WTC11 (cell line): Measurements from ENCODE around the gene ABCA13. TPM values are rescaled to one million over a fixed set of nuclear protein-coding genes. Genes with fewer than 3 reads are reported as not detected.

Experiments used
- ATAC-seq: fragments of 200-7000 bp; cut with Tn5 transposase; 2 replicates; pipeline ENCODE4 v1.10.0; 2021; ENCODE audit warnings: mild to moderate bottlenecking, moderate library complexity
- CTCF ChIA-PET: fragments of 300-600 bp; sonication (Branson Sonifier 250); formaldehyde crosslinking; loops from one replicate; lab custom pipeline; 2021; ENCODE audit warnings: antibody characterized with exemption; lab: Charles Lee
- POLR2A ChIA-PET: fragments of 350-600 bp; sonication (Branson Sonifier 250); formaldehyde crosslinking; loops from one replicate; lab custom pipeline; 2021; ENCODE audit warnings: antibody characterized with exemption; lab: Charles Lee
- DNase-seq: peaks from one replicate; pipeline ENCODE4 v3.0.0; 2021; ENCODE audit warnings: low spot score
- H3K27ac Mint-ChIP-seq: 2 replicates; pipeline ENCODE4 v1.8.0; 2021; ENCODE audit warnings: mixed read lengths
- H3K27me3 Mint-ChIP-seq: 2 replicates; pipeline ENCODE4 v1.8.0; 2021; ENCODE audit warnings: low read depth, mild to moderate bottlenecking, moderate library complexity, mixed read lengths
- H3K36me3 Mint-ChIP-seq: 2 replicates; pipeline ENCODE4 v1.8.0; 2021; ENCODE audit warnings: mixed read lengths
- H3K4me1 Mint-ChIP-seq: 2 replicates; pipeline ENCODE4 v1.8.0; 2022; ENCODE audit warnings: mixed read lengths
- H3K4me3 Mint-ChIP-seq: 2 replicates; pipeline ENCODE4 v1.8.0; 2021; ENCODE audit warnings: mild to moderate bottlenecking, moderate library complexity, mixed read lengths
- H3K9me3 Mint-ChIP-seq: 2 replicates; pipeline ENCODE4 v1.8.0; 2021; ENCODE audit warnings: mixed read lengths
- ATF1 ChIP-seq: sonication (generic); formaldehyde crosslinking; IDR thresholded peaks from 2 replicates; pipeline ENCODE4 v1.8.1; 2023; ENCODE audit warnings: mild to moderate bottlenecking, moderate library complexity, missing genetic modification reagents
- ATF6 ChIP-seq: sonication (generic); formaldehyde crosslinking; IDR thresholded peaks from 2 replicates; pipeline ENCODE4 v1.8.1; 2023; ENCODE audit warnings: mild to moderate bottlenecking, missing genetic modification reagents
- CTCF ChIP-seq: fragments of 200-600 bp; IDR thresholded peaks from 2 replicates; pipeline ENCODE4 v1.8.0; 2022; ENCODE audit warnings: antibody characterized with exemption
- ELF4 ChIP-seq: sonication (generic); formaldehyde crosslinking; IDR thresholded peaks from 2 replicates; pipeline ENCODE4 v1.8.1; 2022; ENCODE audit warnings: low read depth, mild to moderate bottlenecking, moderate library complexity, missing genetic modification reagents
- FOXJ3 ChIP-seq: sonication (generic); formaldehyde crosslinking; IDR thresholded peaks from 2 replicates; pipeline ENCODE4 v1.9.0; 2021; ENCODE audit warnings: missing genetic modification reagents, mild to moderate bottlenecking, borderline replicate concordance
- FOXK1 ChIP-seq: sonication (generic); formaldehyde crosslinking; IDR thresholded peaks from 2 replicates; pipeline ENCODE4 v1.8.0; 2022; ENCODE audit warnings: mild to moderate bottlenecking, moderate library complexity, missing genetic modification reagents
- GTF2I ChIP-seq: fragments of 250-450 bp; sonication (Bioruptor Pico); conservative IDR thresholded peaks from 2 replicates; pipeline ENCODE4 v1.4.0; 2021; ENCODE audit warnings: mild to moderate bottlenecking
- JAZF1 ChIP-seq: fragments of 250-450 bp; sonication (Bioruptor Pico); IDR thresholded peaks from 2 replicates; pipeline ENCODE4 v1.9.0; 2021; ENCODE audit warnings: moderate library complexity, mild to moderate bottlenecking, inconsistent platforms
- JUN ChIP-seq: sonication (generic); formaldehyde crosslinking; IDR thresholded peaks from 2 replicates; pipeline ENCODE4 v1.8.0; 2023; ENCODE audit warnings: mild to moderate bottlenecking, missing genetic modification reagents
- MYBL2 ChIP-seq: sonication (generic); formaldehyde crosslinking; IDR thresholded peaks from 2 replicates; pipeline ENCODE4 v1.8.1; 2023; ENCODE audit warnings: mild to moderate bottlenecking, moderate library complexity, missing genetic modification reagents
- NR1H2 ChIP-seq: sonication (generic); formaldehyde crosslinking; IDR thresholded peaks from 2 replicates; pipeline ENCODE4 v1.9.0; 2021; ENCODE audit warnings: mild to moderate bottlenecking, moderate library complexity, missing genetic modification reagents
- OVOL2 ChIP-seq: fragments of 250-450 bp; sonication (Bioruptor Pico); IDR thresholded peaks from 2 replicates; pipeline ENCODE4 v1.9.0; 2021; ENCODE audit warnings: mild to moderate bottlenecking, borderline replicate concordance
- RELA ChIP-seq: sonication (generic); formaldehyde crosslinking; IDR thresholded peaks from 2 replicates; pipeline ENCODE4 v1.8.1; 2022; ENCODE audit warnings: missing genetic modification reagents, mild to moderate bottlenecking, borderline replicate concordance
- SMAD4 ChIP-seq: sonication (generic); formaldehyde crosslinking; IDR thresholded peaks from 2 replicates; pipeline ENCODE4 v1.8.0; 2022; ENCODE audit warnings: mild to moderate bottlenecking, missing genetic modification reagents
- SP1 ChIP-seq: sonication (generic); formaldehyde crosslinking; conservative IDR thresholded peaks from 2 replicates; pipeline ENCODE4 v1.8.1; 2022; ENCODE audit warnings: missing genetic modification reagents
- TEAD4 ChIP-seq: sonication (generic); formaldehyde crosslinking; IDR thresholded peaks from 2 replicates; pipeline ENCODE4 v1.8.0; 2022; ENCODE audit warnings: mild to moderate bottlenecking, missing genetic modification reagents
- USF1 ChIP-seq: sonication (generic); formaldehyde crosslinking; IDR thresholded peaks from 2 replicates; pipeline ENCODE4 v1.8.0; 2022; ENCODE audit warnings: mild to moderate bottlenecking, missing genetic modification reagents
- ZNF138 ChIP-seq: sonication (generic); formaldehyde crosslinking; conservative IDR thresholded peaks from 2 replicates; pipeline ENCODE4 v1.8.1; 2022; ENCODE audit warnings: mild to moderate bottlenecking, moderate library complexity, missing genetic modification reagents
- total RNA-seq: library from RNA; stranded (reverse); gene quantifications from 3 replicates; pipeline ENCODE4 v1.2.3, GENCODE V29; 2021
- TF ChIP-seq, protein P1 (sequence below): sonication (generic); formaldehyde crosslinking; IDR thresholded peaks from 2 replicates; pipeline ENCODE4 v1.8.1; 2022; ENCODE audit warnings: low read depth, mild to moderate bottlenecking, moderate library complexity, missing genetic modification reagents, borderline replicate concordance
- TF ChIP-seq, protein P2 (sequence below): sonication (generic); formaldehyde crosslinking; IDR thresholded peaks from 2 replicates; pipeline ENCODE4 v1.8.0; 2023; ENCODE audit warnings: missing genetic modification reagents
- TF ChIP-seq, protein P3 (sequence below): sonication (generic); formaldehyde crosslinking; conservative IDR thresholded peaks from 2 replicates; pipeline ENCODE4 v1.8.1; 2022; ENCODE audit warnings: mild to moderate bottlenecking, missing genetic modification reagents
- TF ChIP-seq, protein P4 (sequence below): sonication (generic); formaldehyde crosslinking; IDR thresholded peaks from 2 replicates; pipeline ENCODE4 v1.8.1; 2022; ENCODE audit warnings: missing genetic modification reagents, borderline replicate concordance
- TF ChIP-seq, protein P5 (sequence below): fragments of 250-450 bp; sonication (Bioruptor Pico); IDR thresholded peaks from 2 replicates; pipeline ENCODE4 v2.1.2; 2022; ENCODE audit warnings: mild to moderate bottlenecking, moderate library complexity

Gene ABCA13
- total RNA-seq, 1 experiment from 2014 or later = 0.04 TPM

DNA sequence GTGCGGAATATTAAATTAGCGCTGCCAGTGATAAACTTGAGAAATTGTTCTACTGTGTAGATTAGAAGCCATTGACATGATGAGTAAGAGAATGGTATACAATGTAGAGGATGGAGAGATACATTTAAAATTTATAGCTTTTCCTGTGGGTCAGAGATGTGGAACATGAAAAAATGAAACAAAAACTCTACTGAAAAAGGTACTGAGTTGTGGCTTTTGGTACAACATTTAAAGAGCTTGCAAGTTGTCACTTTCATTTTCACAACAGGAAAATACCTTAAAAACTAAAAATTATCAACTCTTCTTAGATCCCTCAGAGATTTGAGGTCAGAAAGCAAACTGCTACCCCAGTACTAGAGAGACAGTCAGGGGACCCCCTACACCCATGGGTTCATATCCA is 404.3 kb downstream of the ABCA13 start:
- POLR2A ChIA-PET = no interaction called here
- ATAC-seq (no peak), DNase-seq (no peak)
- TF ChIP-seq USF1 (CRISPR knock-in tag) (no peak), SP1 (CRISPR knock-in tag) (no peak), ATF1 (no peak), JUN (CRISPR knock-in tag) (no peak), OVOL2 (no peak), JAZF1 (CRISPR knock-in tag) (no peak)
- Mint-ChIP-seq H3K4me1 (no peaks in the 10 kb centered on the region), H3K27me3 (no peaks in the 10 kb centered on the region), H3K9me3 (peaks cover 38% of the 10 kb centered on the region), H3K27ac (no peak overlapping the region), H3K36me3 (peaks cover 16% of the 10 kb centered on the region), H3K4me3 (no peak overlapping the region)
- CTCF ChIA-PET = no interaction called here

- H3K9me3 Mint-ChIP-seq = no peaks in the 10 kb centered on the region
These were observed 416.2 kb downstream of the ABCA13 start for GRCh38 chr7:48587475-48587874.

More at GRCh38 chr7:48587475-48587874, 416.2 kb downstream of the ABCA13 start:
- TF ChIP-seq, protein P1, sequence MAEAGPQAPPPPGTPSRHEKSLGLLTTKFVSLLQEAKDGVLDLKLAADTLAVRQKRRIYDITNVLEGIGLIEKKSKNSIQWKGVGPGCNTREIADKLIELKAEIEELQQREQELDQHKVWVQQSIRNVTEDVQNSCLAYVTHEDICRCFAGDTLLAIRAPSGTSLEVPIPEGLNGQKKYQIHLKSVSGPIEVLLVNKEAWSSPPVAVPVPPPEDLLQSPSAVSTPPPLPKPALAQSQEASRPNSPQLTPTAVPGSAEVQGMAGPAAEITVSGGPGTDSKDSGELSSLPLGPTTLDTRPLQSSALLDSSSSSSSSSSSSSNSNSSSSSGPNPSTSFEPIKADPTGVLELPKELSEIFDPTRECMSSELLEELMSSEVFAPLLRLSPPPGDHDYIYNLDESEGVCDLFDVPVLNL (CRISPR knock-in tag) = no peak
- TF ChIP-seq MYBL2 (CRISPR knock-in tag) = no peak
- TF ChIP-seq SMAD4 (CRISPR knock-in tag) = no peak
- TF ChIP-seq OVOL2 = no peak
- no peak for TF ChIP-seq CTCF
- TF ChIP-seq, protein P2, sequence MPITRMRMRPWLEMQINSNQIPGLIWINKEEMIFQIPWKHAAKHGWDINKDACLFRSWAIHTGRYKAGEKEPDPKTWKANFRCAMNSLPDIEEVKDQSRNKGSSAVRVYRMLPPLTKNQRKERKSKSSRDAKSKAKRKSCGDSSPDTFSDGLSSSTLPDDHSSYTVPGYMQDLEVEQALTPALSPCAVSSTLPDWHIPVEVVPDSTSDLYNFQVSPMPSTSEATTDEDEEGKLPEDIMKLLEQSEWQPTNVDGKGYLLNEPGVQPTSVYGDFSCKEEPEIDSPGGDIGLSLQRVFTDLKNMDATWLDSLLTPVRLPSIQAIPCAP (CRISPR knock-in tag) = no peak
- no peak for TF ChIP-seq ATF6 (CRISPR knock-in tag)
- TF ChIP-seq, protein P3, sequence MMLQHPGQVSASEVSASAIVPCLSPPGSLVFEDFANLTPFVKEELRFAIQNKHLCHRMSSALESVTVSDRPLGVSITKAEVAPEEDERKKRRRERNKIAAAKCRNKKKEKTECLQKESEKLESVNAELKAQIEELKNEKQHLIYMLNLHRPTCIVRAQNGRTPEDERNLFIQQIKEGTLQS (CRISPR knock-in tag) = no peak
- TF ChIP-seq ELF4 (CRISPR knock-in tag) = no peak
- no peak for TF ChIP-seq TEAD4 (CRISPR knock-in tag)
- TF ChIP-seq JAZF1 (CRISPR knock-in tag) = no peak
- no peak for TF ChIP-seq RELA (CRISPR knock-in tag)
- no peak for TF ChIP-seq ZNF138
- no peak for TF ChIP-seq GTF2I (CRISPR knock-in tag)
- TF ChIP-seq, protein P4, sequence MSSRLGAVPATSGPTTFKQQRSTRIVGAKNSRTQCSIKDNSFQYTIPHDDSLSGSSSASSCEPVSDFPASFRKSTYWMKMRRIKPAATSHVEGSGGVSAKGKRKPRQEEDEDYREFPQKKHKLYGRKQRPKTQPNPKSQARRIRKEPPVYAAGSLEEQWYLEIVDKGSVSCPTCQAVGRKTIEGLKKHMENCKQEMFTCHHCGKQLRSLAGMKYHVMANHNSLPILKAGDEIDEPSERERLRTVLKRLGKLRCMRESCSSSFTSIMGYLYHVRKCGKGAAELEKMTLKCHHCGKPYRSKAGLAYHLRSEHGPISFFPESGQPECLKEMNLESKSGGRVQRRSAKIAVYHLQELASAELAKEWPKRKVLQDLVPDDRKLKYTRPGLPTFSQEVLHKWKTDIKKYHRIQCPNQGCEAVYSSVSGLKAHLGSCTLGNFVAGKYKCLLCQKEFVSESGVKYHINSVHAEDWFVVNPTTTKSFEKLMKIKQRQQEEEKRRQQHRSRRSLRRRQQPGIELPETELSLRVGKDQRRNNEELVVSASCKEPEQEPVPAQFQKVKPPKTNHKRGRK (CRISPR knock-in tag) = no peak
- no peak for TF ChIP-seq NR1H2 (CRISPR knock-in tag)
- no peak for TF ChIP-seq FOXJ3 (CRISPR knock-in tag)
- TF ChIP-seq, protein P5, sequence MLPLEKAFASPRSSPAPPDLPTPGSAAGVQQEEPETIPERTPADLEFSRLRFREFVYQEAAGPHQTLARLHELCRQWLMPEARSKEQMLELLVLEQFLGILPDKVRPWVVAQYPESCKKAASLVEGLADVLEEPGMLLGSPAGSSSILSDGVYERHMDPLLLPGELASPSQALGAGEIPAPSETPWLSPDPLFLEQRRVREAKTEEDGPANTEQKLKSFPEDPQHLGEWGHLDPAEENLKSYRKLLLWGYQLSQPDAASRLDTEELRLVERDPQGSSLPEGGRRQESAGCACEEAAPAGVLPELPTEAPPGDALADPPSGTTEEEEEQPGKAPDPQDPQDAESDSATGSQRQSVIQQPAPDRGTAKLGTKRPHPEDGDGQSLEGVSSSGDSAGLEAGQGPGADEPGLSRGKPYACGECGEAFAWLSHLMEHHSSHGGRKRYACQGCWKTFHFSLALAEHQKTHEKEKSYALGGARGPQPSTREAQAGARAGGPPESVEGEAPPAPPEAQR = no peak
- no peak for TF ChIP-seq FOXK1 (CRISPR knock-in tag)
- ChIA-PET POLR2A (no interaction called here), CTCF (no interaction called here)
- no peak for DNase-seq
- no peak overlapping the region for H3K27ac Mint-ChIP-seq
- no peak overlapping the region for H3K4me3 Mint-ChIP-seq
- no peaks in the 10 kb centered on the region for H3K4me1 Mint-ChIP-seq
- no peak for ATAC-seq
- no peaks in the 10 kb centered on the region for H3K36me3 Mint-ChIP-seq
- no peaks in the 10 kb centered on the region for H3K27me3 Mint-ChIP-seq
